ENCODE data around the gene PRICKLE2. TPM values are rescaled to one million over a fixed set of nuclear protein-coding genes. Genes with fewer than 3 reads are reported as not detected.

PRICKLE2 gene
- total RNA-seq, 1 donor from 2014 or later, result 43.5 TPM

GRCh38 chr3:64133272-64133671 lies 92.0 kb downstream of the PRICKLE2 start:
- Histone ChIP-seq H3K4me1 (no peaks in the 10 kb centered on the region), H3K9me3 (no peaks in the 10 kb centered on the region), H3K27ac (no peak overlapping the region), H3K27me3 (ENCODE audit: low read depth) (no peaks in the 10 kb centered on the region), H3K4me3 (no peak overlapping the region), H3K36me3 (no peaks in the 10 kb centered on the region)
- DNase-seq, result no peak
- TF ChIP-seq CTCF (IDR thresholded peaks at IDR 0.05), result no peak
- no peak for ATAC-seq
- intact Hi-C loops (cut with DNase I), result no loop called here

- H3K36me3 ChIP-seq, result no peaks in the 10 kb centered on the region
- no peak for DNase-seq
- intact Hi-C loops (cut with DNase I), result no loop called here
Observed at GRCh38 chr3:64131725-64132469, 93.4 kb downstream of the PRICKLE2 start.

GRCh38 chr3:64130436-64130835 lies 94.8 kb downstream of the PRICKLE2 start:
- no peaks in the 10 kb centered on the region for H3K4me1 ChIP-seq
- H3K4me3 ChIP-seq, result no peak overlapping the region
- no peaks in the 10 kb centered on the region for H3K27me3 ChIP-seq (ENCODE audit: low read depth)
- no peaks in the 10 kb centered on the region for H3K9me3 ChIP-seq
- ATAC-seq (no peak), DNase-seq (no peak)
- H3K27ac ChIP-seq, result no peak overlapping the region
- no peak for TF ChIP-seq CTCF (IDR thresholded peaks at IDR 0.05)
- intact Hi-C loops (cut with DNase I), result no loop called here
- no peaks in the 10 kb centered on the region for H3K36me3 ChIP-seq

More at GRCh38 chr3:64131725-64132469, 93.4 kb downstream of the PRICKLE2 start:
- Histone ChIP-seq H3K27me3 (ENCODE audit: low read depth) (no peaks in the 10 kb centered on the region), H3K4me1 (no peaks in the 10 kb centered on the region), H3K4me3 (no peak overlapping the region), H3K9me3 (no peaks in the 10 kb centered on the region), H3K27ac (no peak overlapping the region)
- no peak for TF ChIP-seq CTCF (IDR thresholded peaks at IDR 0.05)
- ATAC-seq, result no peak

GRCh38 chr3:64129581-64129980 lies 95.7 kb downstream of the PRICKLE2 start:
- Histone ChIP-seq H3K27ac (no peak overlapping the region), H3K36me3 (no peaks in the 10 kb centered on the region), H3K4me1 (no peaks in the 10 kb centered on the region), H3K9me3 (no peaks in the 10 kb centered on the region), H3K27me3 (ENCODE audit: low read depth) (no peaks in the 10 kb centered on the region), H3K4me3 (no peak overlapping the region)
- ATAC-seq (no peak), DNase-seq (no peak)
- no peak for TF ChIP-seq CTCF (IDR thresholded peaks at IDR 0.05)
- intact Hi-C loops (cut with DNase I), result no loop called here

- H3K9me3 ChIP-seq, result no peaks in the 10 kb centered on the region
- H3K4me1 ChIP-seq, result no peaks in the 10 kb centered on the region
- intact Hi-C loops (cut with DNase I), result no loop called here
- no peak overlapping the region for H3K4me3 ChIP-seq
- DNase-seq, result no peak
- TF ChIP-seq CTCF (IDR thresholded peaks at IDR 0.05), result no peak
- H3K27me3 ChIP-seq (ENCODE audit: low read depth), result no peaks in the 10 kb centered on the region
- H3K27ac ChIP-seq, result no peak overlapping the region
- no peak for ATAC-seq
- no peaks in the 10 kb centered on the region for H3K36me3 ChIP-seq
Observed at GRCh38 chr3:64129106-64129505, 96.2 kb downstream of the PRICKLE2 start.
